OCI-LY1 (cell line): ENCODE data around the gene ELOVL6.

Source experiments
- H2AFZ ChIP-seq: fragments of 200-600 bp; sonication (generic), shearing (Covaris generic); 2 replicates; pipeline ENCODE4 v1.6.0; 2014; ENCODE audit warnings: antibody characterized with exemption, mild to moderate bottlenecking, low read length
- H3F3A ChIP-seq: fragments of 200-600 bp; sonication (generic), shearing (Covaris generic); 2 replicates; pipeline ENCODE4 v1.6.0; 2014; ENCODE audit warnings: mild to moderate bottlenecking, antibody characterized with exemption, low read length, moderate library complexity; ENCODE audit not compliant: insufficient read depth
- H3K27ac ChIP-seq: fragments of 200-600 bp; sonication (generic); 2 replicates; pipeline ENCODE4 v1.5.1; 2014; ENCODE audit warnings: low read length, mixed run types, mild to moderate bottlenecking, low read depth; ENCODE audit not compliant: poor library complexity, severe bottlenecking
- H3K27me3 ChIP-seq: fragments of 200-600 bp; sonication (generic); 2 replicates; pipeline ENCODE4 v1.6.0; 2014; ENCODE audit warnings: antibody characterized with exemption, mild to moderate bottlenecking, low read length, moderate library complexity; ENCODE audit not compliant: insufficient read depth
- H3K36me3 ChIP-seq: fragments of 200-600 bp; sonication (generic); 2 replicates; pipeline ENCODE4 v1.6.1; 2014; ENCODE audit warnings: mild to moderate bottlenecking, antibody characterized with exemption, low read length, moderate library complexity, mixed read lengths; ENCODE audit not compliant: insufficient read depth
- H3K4me1 ChIP-seq: fragments of 200-600 bp; sonication (generic); 2 replicates; pipeline ENCODE4 v1.5.1; 2014; ENCODE audit warnings: mild to moderate bottlenecking, low read length, moderate library complexity; ENCODE audit not compliant: insufficient read depth, severe bottlenecking
- H3K4me2 ChIP-seq: fragments of 200-600 bp; sonication (generic), shearing (Covaris generic); 2 replicates; pipeline ENCODE4 v1.6.1; 2014; ENCODE audit warnings: low read length
- H3K4me3 ChIP-seq: fragments of 200-600 bp; sonication (generic); 2 replicates; pipeline ENCODE4 v1.5.1; 2014; ENCODE audit warnings: low read length, low read depth, mild to moderate bottlenecking, mixed read lengths; ENCODE audit not compliant: poor library complexity, severe bottlenecking
- H3K79me2 ChIP-seq: fragments of 200-600 bp; shearing (Covaris generic); 2 replicates; pipeline ENCODE4 v1.6.1; 2016; ENCODE audit warnings: mixed run types, low read length, mixed read lengths; ENCODE audit not compliant: insufficient read depth
- H3K9ac ChIP-seq: fragments of 200-600 bp; sonication (generic), shearing (Covaris generic); 2 replicates; pipeline ENCODE4 v1.6.1; 2014; ENCODE audit warnings: mild to moderate bottlenecking, low read length, mixed read lengths
- H3K9me2 ChIP-seq: fragments of 200-600 bp; sonication (generic), shearing (Covaris generic); 2 replicates; pipeline ENCODE4 v1.6.1; 2014; ENCODE audit warnings: low read depth, mild to moderate bottlenecking, low read length, mixed read lengths
- H3K9me3 ChIP-seq: fragments of 200-600 bp; shearing (Covaris generic); 2 replicates; pipeline ENCODE4 v1.6.1; 2014; ENCODE audit warnings: low read length, mixed read lengths
- H4K20me1 ChIP-seq: fragments of 200-600 bp; sonication (generic), shearing (Covaris generic); 2 replicates; pipeline ENCODE4 v1.6.0; 2016; ENCODE audit warnings: mild to moderate bottlenecking, low read length; ENCODE audit not compliant: insufficient read depth
- CTCF ChIP-seq: fragments of 200-600 bp; sonication (generic), shearing (Covaris generic); IDR thresholded peaks from 2 replicates; pipeline ENCODE4 v1.5.1; 2017; ENCODE audit warnings: mild to moderate bottlenecking, antibody characterized with exemption, low read length, moderate library complexity, mixed read lengths
- EZH2 ChIP-seq: fragments of 200-600 bp; sonication (generic), shearing (Covaris generic); IDR thresholded peaks from 2 replicates; pipeline ENCODE4 v1.8.0; 2017; ENCODE audit warnings: borderline replicate concordance, mixed run types, mild to moderate bottlenecking, antibody characterized with exemption, low read length, moderate library complexity, mixed read lengths

The ELOVL6 gene

GRCh38 chr4:110190249-110190648 lies 8.2 kb downstream of the ELOVL6 start:
- Histone ChIP-seq H3K79me2 (peaks cover 33% of the 10 kb centered on the region), H4K20me1 (no peaks in the 10 kb centered on the region), H3F3A (no peaks in the 10 kb centered on the region; the same call in 1 of the 2 replicates), H3K27me3 (no peaks in the 10 kb centered on the region), H3K9ac (no peak overlapping the region), H3K9me3 (no peaks in the 10 kb centered on the region), H3K9me2 (no peaks in the 10 kb centered on the region), H3K4me3 (no peak overlapping the region), H3K4me2 (no peak overlapping the region), H3K36me3 (peaks cover 51% of the 10 kb centered on the region), H2AFZ (no peak overlapping the region), H3K4me1 (peaks cover 33% of the 10 kb centered on the region), H3K27ac (no peak overlapping the region)
- TF ChIP-seq EZH2 (no peak), CTCF (no peak)

- H3F3A ChIP-seq, result no peaks in the 10 kb centered on the region
- H3K4me3 ChIP-seq, result no peak overlapping the region
- H3K9me2 ChIP-seq, result no peaks in the 10 kb centered on the region
- H3K4me2 ChIP-seq, result no peak overlapping the region
- no peak overlapping the region for H3K27ac ChIP-seq
- no peak for TF ChIP-seq CTCF
- H4K20me1 ChIP-seq, result no peaks in the 10 kb centered on the region
- no peak overlapping the region for H3K9ac ChIP-seq
- no peaks in the 10 kb centered on the region for H3K9me3 ChIP-seq
- H3K36me3 ChIP-seq, result peaks cover 66% of the 10 kb centered on the region
- peaks cover 29% of the 10 kb centered on the region for H3K4me1 ChIP-seq
- no peak overlapping the region for H2AFZ ChIP-seq
- H3K27me3 ChIP-seq, result no peaks in the 10 kb centered on the region
- peaks cover 20% of the 10 kb centered on the region for H3K79me2 ChIP-seq
Observed at GRCh38 chr4:110188113-110188512, 10.3 kb downstream of the ELOVL6 start.

- TF ChIP-seq CTCF, result no peak
- no peak for TF ChIP-seq EZH2
- Histone ChIP-seq H3K4me3 (no peak overlapping the region), H3K27ac (peak overlapping the region; percentile 61), H3K9ac (no peak overlapping the region), H3K36me3 (peaks cover 63% of the 10 kb centered on the region), H3K9me2 (no peaks in the 10 kb centered on the region), H3F3A (no peaks in the 10 kb centered on the region), H3K79me2 (peaks cover 6% of the 10 kb centered on the region), H3K27me3 (no peaks in the 10 kb centered on the region), H3K4me1 (peaks cover 24% of the 10 kb centered on the region), H2AFZ (no peak overlapping the region), H4K20me1 (no peaks in the 10 kb centered on the region), H3K9me3 (no peaks in the 10 kb centered on the region), H3K4me2 (no peak overlapping the region; the same call in 1 of the 2 replicates)
Observed at GRCh38 chr4:110184791-110185155, 13.6 kb downstream of the ELOVL6 start.
